ENCODE results near the gene SCAF8.
A peak's percentile ranks its signal among the peaks of the same experiment; 100 is the strongest.
"Not testable (repeated sequence)": the region's sequence is repeated elsewhere in the genome, so short reads cannot be mapped to it uniquely, and the experiment has no call there.

Gene SCAF8

GRCh38 chr6:154733626-154734382 is 588 bp downstream of the SCAF8 start:
- peak; percentile 97 for DNase-seq (ENCODE audit: low read depth, low spot score)
- no peak for TF ChIP-seq CTCF (IDR thresholded peaks at IDR 0.05; ENCODE audit: low read depth, low read length)
- peak overlapping the region; percentile 72 for H3K4me3 ChIP-seq (ENCODE audit: low read depth, low read length)
- in situ Hi-C loops (cut with HindIII; ENCODE audit: low sequenced_read_pairs), result no loop called here

- no peak for DNase-seq (ENCODE audit: low read depth, low spot score)
- no peak for TF ChIP-seq CTCF (IDR thresholded peaks at IDR 0.05; ENCODE audit: low read depth, low read length)
- in situ Hi-C loops (cut with HindIII; ENCODE audit: low sequenced_read_pairs), result no loop called here
- no peak overlapping the region for H3K4me3 ChIP-seq (ENCODE audit: low read depth, low read length)
Observed at GRCh38 chr6:154736618-154737259, 3.5 kb downstream of the SCAF8 start.

- no peak for TF ChIP-seq CTCF (IDR thresholded peaks at IDR 0.05; ENCODE audit: low read depth, low read length)
- no peak overlapping the region for H3K4me3 ChIP-seq (ENCODE audit: low read depth, low read length)
- in situ Hi-C loops (cut with HindIII; ENCODE audit: low sequenced_read_pairs), result no loop called here
- DNase-seq (ENCODE audit: low read depth, low spot score), result no peak
Observed at GRCh38 chr6:154737424-154737823, 4.2 kb downstream of the SCAF8 start.

GRCh38 chr6:154738551-154738961 is 5.3 kb downstream of the SCAF8 start:
- in situ Hi-C loops (cut with HindIII; ENCODE audit: low sequenced_read_pairs), result no loop called here
- no peak for TF ChIP-seq CTCF (IDR thresholded peaks at IDR 0.05; ENCODE audit: low read depth, low read length)
- H3K4me3 ChIP-seq (ENCODE audit: low read depth, low read length), result no peak overlapping the region
- DNase-seq (ENCODE audit: low read depth, low spot score), result peak; percentile 12

- in situ Hi-C loops (cut with HindIII; ENCODE audit: low sequenced_read_pairs), result no loop called here
- TF ChIP-seq CTCF (IDR thresholded peaks at IDR 0.05; ENCODE audit: low read depth, low read length), result no peak
- DNase-seq (ENCODE audit: low read depth, low spot score), result no peak
- H3K4me3 ChIP-seq (ENCODE audit: low read depth, low read length), result no peak overlapping the region
Observed at GRCh38 chr6:154740658-154741057, 7.4 kb downstream of the SCAF8 start.

GRCh38 chr6:154742891-154743290 is 9.7 kb downstream of the SCAF8 start:
- in situ Hi-C loops (cut with HindIII; ENCODE audit: low sequenced_read_pairs), result no loop called here
- TF ChIP-seq CTCF (IDR thresholded peaks at IDR 0.05; ENCODE audit: low read depth, low read length), result no peak
- H3K4me3 ChIP-seq (ENCODE audit: low read depth, low read length), result no peak overlapping the region
- no peak for DNase-seq (ENCODE audit: low read depth, low spot score)

GRCh38 chr6:154744029-154744745 is 11.0 kb downstream of the SCAF8 start:
- H3K4me3 ChIP-seq (ENCODE audit: low read depth, low read length); DNase-seq (ENCODE audit: low read depth, low spot score); in situ Hi-C loops (cut with HindIII; ENCODE audit: low sequenced_read_pairs): not testable (repeated sequence)

All from astrocyte of the spinal cord (primary cell).